AG08395 (cell line): Measurements from ENCODE around the gene HIC1.

ENCODE experiments used
- DNase-seq: peaks from one replicate; pipeline ENCODE4 v3.0.0; 2012; ENCODE audit warnings: mixed read lengths, low spot score

Gene HIC1

DNA sequence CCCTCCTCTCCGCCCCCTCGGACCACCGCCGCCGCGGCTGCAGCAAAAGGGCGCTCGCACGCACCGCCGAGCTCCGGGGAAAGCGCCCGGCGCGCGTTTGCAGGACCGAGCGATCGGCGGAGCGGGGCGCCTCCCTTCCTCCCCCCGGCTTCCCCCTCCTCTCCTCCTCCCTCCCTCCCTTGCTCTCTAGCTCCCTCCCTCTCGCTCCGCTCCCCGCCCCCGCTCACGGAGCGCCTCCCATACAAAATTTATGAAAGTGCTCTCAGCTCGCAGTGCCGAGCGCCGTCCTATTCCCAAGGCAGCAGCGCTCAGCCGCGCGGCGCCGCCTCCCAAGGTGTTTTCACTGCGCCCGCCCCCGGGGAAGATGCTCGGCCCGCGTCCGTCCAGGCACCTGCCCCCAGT lies 29.7 kb upstream of the HIC1 start, which contains the start of gene RTN4RL1:
TSS of gene RTN4RL1 (minus strand) at position 115 of the 402 bp plus-strand sequence. CDS start 469 bp downstream, outside the sequence.
- peak; percentile 85 for DNase-seq

GRCh38 chr17:2025622-2026309 lies 29.1 kb upstream of the HIC1 start:
- DNase-seq = peak; percentile 85

DNA sequence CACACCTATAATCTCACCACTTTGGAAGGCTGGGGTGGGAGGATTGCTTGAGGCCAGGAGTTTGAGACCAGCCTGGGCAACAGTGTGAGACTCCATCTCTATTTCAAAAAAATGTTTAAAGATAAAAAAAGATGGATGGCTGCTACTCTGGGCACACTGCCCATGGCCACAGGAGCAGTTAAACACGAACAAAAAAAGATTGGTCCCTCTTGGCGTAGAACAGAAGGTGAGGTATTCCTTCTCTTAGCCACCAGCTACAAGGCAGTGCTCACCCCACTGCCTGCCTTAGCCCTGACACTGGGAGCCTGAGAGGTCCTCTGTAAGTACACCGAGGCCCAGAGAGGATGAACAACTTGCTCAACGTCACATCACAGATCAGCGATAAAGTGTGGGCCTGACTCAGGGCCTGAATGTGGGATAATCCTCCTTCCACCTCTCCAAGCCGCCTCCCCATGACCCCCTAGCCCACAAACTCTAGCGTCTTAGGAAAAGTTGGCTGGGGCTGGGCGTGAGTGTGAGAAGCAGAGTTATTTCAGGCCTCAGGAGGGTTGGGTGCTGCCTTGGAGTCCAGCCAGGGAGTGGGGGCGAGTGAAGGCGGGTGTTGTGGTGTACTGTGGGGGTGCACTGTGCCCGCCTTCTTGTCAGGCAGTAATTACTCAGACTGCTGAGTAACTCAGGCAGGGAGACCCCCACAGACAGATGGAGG lies 27.2 kb upstream of the HIC1 start:
- DNase-seq = no peak

DNA sequence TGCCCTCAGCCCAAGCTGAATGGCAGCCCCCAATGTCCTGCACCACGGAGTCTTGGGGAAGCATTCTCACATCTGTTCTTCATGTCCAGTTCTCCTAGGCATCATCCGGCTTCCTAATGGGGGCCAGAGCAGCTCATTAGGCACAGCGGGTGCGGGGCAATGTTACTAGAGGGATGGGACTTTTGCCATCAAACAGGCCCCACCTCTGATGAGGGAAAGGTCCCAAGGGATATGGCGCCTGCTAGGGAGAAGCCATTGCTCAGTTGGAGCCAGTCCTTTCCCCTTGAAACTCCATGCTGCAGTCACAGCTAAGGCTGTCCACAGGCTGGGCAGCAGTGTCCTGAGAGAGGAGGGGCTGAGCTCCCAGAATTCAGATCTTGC lies 26.7 kb upstream of the HIC1 start:
- DNase-seq = no peak

- DNase-seq = no peak
These were observed 26.2 kb upstream of the HIC1 start for GRCh38 chr17:2028737-2029136.

- DNase-seq = peak; percentile 92
These were observed 24.8 kb upstream of the HIC1 start, which contains the start of gene DPH1 for GRCh38 chr17:2029911-2030778. Gene DPH1, plus strand, starts transcription at chr17:2030153. Its CDS starts 17 bp downstream, at chr17:2030170.

- no peak for DNase-seq
These were observed 24.1 kb upstream of the HIC1 start for GRCh38 chr17:2030779-2031163.

GRCh38 chr17:2033153-2033552 lies 21.8 kb upstream of the HIC1 start:
- no peak for DNase-seq

- DNase-seq = no peak
These were observed 20.7 kb upstream of the HIC1 start for GRCh38 chr17:2034157-2034556.

DNA sequence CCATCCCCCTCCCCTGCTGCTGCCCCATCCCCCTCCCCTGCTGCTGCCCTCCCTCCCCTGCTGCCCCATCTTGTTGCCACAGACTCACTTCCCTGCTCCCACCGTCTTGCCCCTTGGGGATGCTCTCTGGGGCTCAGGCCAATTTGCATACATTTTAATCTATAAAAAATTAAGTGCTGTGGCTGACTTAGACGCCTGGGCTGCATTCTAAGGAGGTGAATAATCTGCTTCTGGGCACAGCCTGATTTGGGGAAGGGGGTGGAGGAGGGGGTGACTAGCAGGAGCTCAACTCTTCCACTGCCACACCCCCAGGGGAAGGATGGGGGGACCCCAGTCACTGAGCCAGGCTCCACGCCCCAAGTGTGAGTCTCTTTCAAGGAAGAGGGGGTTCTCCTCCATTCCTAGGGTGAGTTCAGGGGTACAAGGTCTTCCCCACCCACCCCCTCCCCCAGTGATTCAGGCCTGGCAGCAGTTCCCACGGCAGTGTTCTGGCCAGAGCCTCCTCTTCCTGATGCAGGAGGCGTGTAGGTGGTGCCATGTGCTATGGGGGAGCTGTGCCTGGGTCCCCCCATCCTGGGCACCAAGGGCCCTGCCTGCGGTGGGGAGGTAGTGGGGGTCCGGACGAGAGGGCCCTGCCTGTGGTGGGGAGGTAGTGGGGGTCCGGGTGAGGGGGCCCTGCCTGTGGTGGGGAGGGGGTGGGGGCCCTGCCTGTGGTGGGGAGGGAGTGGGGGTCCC lies 19.9 kb upstream of the HIC1 start:
- peak; percentile 66 for DNase-seq

DNA sequence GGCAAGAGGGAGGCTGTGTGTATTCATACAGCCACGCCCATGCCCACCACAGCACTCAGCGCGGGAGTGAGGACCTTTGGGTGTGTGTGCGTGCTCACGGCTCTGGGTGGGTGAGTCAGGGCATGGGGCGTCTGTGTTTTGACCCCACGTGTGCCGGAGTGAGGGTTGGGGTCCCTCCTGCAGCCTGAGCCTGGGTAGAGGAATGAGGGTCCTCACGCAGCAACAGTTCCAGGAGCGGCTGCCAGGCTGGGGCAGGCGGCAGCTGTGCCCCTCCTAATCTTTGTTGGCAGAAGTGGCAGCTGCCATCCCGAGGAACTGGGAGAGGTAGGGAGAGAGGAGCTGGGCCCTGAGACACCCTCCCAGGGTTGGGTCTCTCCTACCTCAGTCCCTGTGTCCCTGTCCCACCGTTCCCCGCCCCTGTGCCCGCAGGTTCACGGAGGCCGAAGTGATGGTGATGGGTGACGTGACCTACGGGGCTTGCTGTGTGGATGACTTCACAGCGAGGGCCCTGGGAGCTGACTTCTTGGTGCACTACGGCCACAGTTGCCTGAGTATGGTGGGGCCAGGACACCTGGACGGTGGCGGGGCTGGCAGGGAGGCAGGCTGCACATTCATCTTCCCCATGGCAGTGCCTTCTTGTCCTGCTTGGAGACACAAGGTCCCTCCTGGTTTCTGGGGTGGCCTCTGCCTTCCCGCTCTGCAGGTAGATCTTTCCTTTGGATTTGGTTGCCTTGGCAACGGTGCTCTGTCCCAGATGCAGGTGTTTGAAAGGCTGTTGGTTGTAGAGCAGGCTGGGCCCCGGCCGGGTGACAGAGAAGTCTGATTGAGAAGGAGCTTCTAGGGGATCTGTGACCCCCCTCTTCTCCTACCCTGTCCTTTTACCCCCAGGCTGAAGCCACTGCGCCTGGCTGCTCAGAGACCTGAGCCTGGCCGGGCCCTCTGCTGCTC lies 19.1 kb upstream of the HIC1 start:
- no peak for DNase-seq

- DNase-seq = no peak
These were observed 17.7 kb upstream of the HIC1 start for GRCh38 chr17:2037155-2037554.

DNA sequence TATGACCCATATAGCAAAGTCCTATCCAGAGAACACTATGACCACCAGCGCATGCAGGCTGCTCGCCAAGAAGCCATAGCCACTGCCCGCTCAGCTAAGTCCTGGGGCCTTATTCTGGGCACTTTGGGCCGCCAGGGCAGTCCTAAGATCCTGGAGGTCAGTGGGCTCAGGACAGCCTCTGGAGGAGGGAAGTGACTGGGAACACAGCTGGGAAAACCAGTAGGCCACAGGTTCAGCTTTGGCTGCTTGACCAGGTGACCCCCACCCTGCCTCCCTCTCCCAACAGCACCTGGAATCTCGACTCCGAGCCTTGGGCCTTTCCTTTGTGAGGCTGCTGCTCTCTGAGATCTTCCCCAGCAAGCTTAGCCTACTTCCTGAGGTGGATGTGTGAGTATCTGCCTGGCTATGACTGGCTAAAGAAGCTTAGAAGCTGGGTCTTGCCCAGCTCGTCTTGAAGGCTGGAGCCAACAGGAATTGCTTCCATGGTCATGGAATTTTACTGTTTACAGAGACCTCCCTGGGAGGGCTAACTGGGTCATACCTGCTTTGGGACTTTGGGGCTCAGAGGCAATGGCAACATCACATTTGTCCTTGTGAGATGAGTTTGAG lies 14.6 kb upstream of the HIC1 start:
- DNase-seq = no peak

DNA sequence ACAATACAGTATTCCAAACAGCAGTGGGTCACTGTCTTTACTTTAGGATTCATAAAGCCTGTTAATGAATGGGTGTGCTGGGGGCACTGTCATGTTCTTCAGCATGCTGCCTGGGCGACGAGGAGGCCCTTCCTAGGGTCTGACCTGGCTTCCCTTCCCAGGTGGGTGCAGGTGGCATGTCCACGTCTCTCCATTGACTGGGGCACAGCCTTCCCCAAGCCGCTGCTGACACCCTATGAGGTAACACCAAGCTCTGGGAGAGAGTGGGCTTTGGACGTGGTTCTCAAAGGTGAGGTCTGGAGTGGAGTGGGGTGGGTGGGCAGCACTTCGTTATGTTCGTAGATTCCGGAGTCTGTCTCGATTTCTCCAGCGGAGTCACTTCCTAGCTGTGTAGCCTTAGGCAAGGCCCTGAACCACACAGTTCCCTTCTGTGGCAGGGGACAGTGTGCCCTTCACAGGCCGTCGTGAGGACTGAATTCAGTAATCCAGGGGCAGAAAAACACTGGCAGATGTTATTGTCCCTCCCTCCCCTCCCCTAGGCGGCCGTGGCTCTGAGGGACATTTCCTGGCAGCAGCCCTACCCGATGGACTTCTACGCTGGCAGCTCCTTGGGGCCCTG lies 13.9 kb upstream of the HIC1 start:
- DNase-seq = no peak

- DNase-seq = peak; percentile 95
These were observed 13.1 kb upstream of the HIC1 start, which contains the start of gene OVCA2 for GRCh38 chr17:2041561-2042389. Gene OVCA2, plus strand, starts transcription at chr17:2042022. Its CDS starts 26 bp downstream, at chr17:2042048.

GRCh38 chr17:2042390-2042847 lies 12.5 kb upstream of the HIC1 start:
- no peak for DNase-seq

DNA sequence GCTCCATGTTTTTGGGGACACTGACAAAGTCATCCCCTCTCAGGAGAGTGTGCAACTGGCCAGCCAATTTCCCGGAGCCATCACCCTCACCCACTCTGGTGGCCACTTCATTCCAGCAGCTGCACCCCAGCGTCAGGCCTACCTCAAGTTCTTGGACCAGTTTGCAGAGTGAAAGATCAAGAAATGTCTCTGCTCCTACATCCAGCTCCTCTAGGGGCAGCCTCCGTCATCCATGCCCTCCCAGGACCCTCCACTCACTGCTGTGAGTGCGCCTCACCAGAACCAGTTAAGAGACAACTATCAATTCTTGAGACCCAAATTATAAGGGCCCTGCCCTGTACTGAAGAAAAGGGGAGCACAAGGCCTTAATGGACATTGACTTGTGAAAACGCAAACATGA lies 12.0 kb upstream of the HIC1 start:
- DNase-seq = no peak

GRCh38 chr17:2043785-2044184 lies 11.1 kb upstream of the HIC1 start:
- DNase-seq = peak; percentile 80
